GM18526 (cell line): ENCODE data around the gene PANK1.

Source experiments
- POLR2A ChIP-seq: IDR thresholded peaks from 3 replicates; pipeline ENCODE4 v1.6.1; 2011; ENCODE audit not compliant: insufficient read length; ENCODE audit errors: extremely low read depth

The PANK1 gene

GRCh38 chr10:89601728-89602361 lies 43.2 kb downstream of the PANK1 start:
- no peak for TF ChIP-seq POLR2A

- TF ChIP-seq POLR2A: no peak
Measured at GRCh38 chr10:89600041-89600440, 45.0 kb downstream of the PANK1 start.

- no peak for TF ChIP-seq POLR2A
Measured at GRCh38 chr10:89593043-89593442, 52.0 kb downstream of the PANK1 start.

- no peak for TF ChIP-seq POLR2A
Measured at GRCh38 chr10:89592539-89592938, 52.5 kb downstream of the PANK1 start.

GRCh38 chr10:89591796-89592271 lies 53.2 kb downstream of the PANK1 start:
- TF ChIP-seq POLR2A: no peak

GRCh38 chr10:89591111-89591795 lies 53.8 kb downstream of the PANK1 start:
- TF ChIP-seq POLR2A: no peak

GRCh38 chr10:89590326-89590725 lies 54.7 kb downstream of the PANK1 start:
- no peak for TF ChIP-seq POLR2A

- TF ChIP-seq POLR2A: no peak
Measured at GRCh38 chr10:89589101-89589720, 55.8 kb downstream of the PANK1 start.

- TF ChIP-seq POLR2A: no peak
Measured at GRCh38 chr10:89588671-89589070, 56.4 kb downstream of the PANK1 start.

GRCh38 chr10:89582022-89582421 lies 63.0 kb downstream of the PANK1 start:
- no peak for TF ChIP-seq POLR2A

- no peak for TF ChIP-seq POLR2A
Measured at GRCh38 chr10:89580243-89580642, 64.8 kb downstream of the PANK1 start.

- TF ChIP-seq POLR2A: no peak
Measured at GRCh38 chr10:89576696-89577095, 68.3 kb downstream of the PANK1 start.

- TF ChIP-seq POLR2A: no peak
Measured at GRCh38 chr10:89576022-89576421, 69.0 kb downstream of the PANK1 start.

- no peak for TF ChIP-seq POLR2A
Measured at GRCh38 chr10:89575031-89575430, 70.0 kb downstream of the PANK1 start.

- TF ChIP-seq POLR2A: no peak
Measured at GRCh38 chr10:89574368-89574767, 70.7 kb downstream of the PANK1 start.

- TF ChIP-seq POLR2A: no peak
Measured at GRCh38 chr10:89567576-89568245, 77.3 kb downstream of the PANK1 start.
